ENCODE results near the gene CFAP46. TPM values are rescaled to one million over a fixed set of nuclear protein-coding genes. Genes with fewer than 3 reads are reported as not detected.

Gene CFAP46
- total RNA-seq, 1 donor from 2014 or later, result 1.5 TPM

DNA sequence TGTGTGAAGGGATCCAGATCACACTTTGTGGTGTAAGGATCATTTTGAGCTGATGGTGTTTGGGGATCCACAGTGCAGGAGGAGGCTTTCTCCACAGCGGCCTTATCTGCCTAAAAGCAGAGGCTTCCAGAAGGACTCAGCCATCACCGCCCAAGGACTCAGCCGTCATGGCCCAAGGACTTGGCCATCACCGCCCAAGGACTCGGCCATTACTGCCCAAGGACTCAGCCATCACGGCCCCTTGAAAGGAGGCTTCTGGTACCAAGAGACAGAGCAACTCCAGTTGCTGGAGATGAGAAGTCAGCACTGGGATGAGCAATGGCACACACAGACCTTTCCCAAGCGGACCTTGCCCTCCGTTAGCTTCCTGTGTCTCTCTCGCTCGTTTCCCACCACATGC lies 6.0 kb upstream of the CFAP46 start:
- DNase-seq, result no peak
- intact Hi-C loops (cut with micrococcal nuclease), result no loop called here
- no peak for ATAC-seq

DNA sequence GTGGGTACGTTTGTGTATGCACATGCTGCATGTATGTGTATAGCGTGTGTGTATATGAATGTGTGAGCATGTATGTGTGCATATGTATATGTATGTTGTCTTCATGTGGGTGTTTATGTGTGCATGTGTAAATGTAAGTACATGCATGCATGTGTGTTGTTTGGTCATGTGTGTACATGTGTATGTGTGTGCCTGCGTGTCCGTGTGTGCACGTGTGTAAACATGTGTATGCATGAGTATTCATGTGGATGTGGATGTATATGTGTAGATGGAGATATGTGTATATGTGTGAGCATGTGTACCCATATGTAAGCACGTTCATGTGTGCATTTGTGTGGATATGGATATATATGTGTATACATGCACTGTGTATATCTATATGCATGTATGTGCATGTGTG lies 5.5 kb upstream of the CFAP46 start:
- DNase-seq (peak; percentile 5), ATAC-seq (no peak)
- intact Hi-C loops (cut with micrococcal nuclease), result no loop called here

- intact Hi-C loops (cut with micrococcal nuclease), result no loop called here
- peak; percentile 2 for DNase-seq
- ATAC-seq, result no peak
These were observed 4.6 kb upstream of the CFAP46 start for GRCh38 chr10:132946806-132947546.

- intact Hi-C loops (cut with micrococcal nuclease), result no loop called here
- no peak for DNase-seq
- ATAC-seq, result no peak
These were observed 3.9 kb upstream of the CFAP46 start for GRCh38 chr10:132946311-132946710.

- ATAC-seq (no peak), DNase-seq (no peak)
- intact Hi-C loops (cut with micrococcal nuclease), result no loop called here
These were observed 3.5 kb upstream of the CFAP46 start for GRCh38 chr10:132945894-132946255.

- intact Hi-C loops (cut with micrococcal nuclease), result no loop called here
- peak; percentile 15 for DNase-seq
- no peak for ATAC-seq
These were observed 2.9 kb upstream of the CFAP46 start for GRCh38 chr10:132945125-132945893.

DNA sequence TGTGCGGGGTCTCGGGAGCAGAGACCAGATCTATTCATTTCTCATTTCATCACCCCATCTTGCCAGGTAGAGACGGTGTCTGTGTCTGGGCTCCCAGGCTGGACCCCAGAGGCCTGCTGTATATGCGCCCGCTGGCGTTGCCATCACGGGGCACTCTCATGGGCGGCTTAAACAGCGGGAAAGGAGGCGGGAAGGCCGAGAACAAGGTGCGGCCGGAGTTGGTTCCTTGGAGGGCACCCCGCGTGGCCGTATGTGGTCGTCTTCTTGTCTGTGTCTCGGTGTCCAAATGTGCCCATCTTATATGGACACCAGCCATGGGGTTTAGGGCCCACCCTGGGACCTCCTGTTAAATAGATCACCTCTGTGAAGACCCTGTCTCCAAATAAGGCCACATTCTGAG lies 2.1 kb upstream of the CFAP46 start:
- DNase-seq (peak; percentile 14), ATAC-seq (no peak)
- intact Hi-C loops (cut with micrococcal nuclease), result no loop called here

- intact Hi-C loops (cut with micrococcal nuclease), result no loop called here
- no peak for ATAC-seq
- peak; percentile 10 for DNase-seq
These were observed 1.5 kb upstream of the CFAP46 start for GRCh38 chr10:132943791-132944404.

DNA sequence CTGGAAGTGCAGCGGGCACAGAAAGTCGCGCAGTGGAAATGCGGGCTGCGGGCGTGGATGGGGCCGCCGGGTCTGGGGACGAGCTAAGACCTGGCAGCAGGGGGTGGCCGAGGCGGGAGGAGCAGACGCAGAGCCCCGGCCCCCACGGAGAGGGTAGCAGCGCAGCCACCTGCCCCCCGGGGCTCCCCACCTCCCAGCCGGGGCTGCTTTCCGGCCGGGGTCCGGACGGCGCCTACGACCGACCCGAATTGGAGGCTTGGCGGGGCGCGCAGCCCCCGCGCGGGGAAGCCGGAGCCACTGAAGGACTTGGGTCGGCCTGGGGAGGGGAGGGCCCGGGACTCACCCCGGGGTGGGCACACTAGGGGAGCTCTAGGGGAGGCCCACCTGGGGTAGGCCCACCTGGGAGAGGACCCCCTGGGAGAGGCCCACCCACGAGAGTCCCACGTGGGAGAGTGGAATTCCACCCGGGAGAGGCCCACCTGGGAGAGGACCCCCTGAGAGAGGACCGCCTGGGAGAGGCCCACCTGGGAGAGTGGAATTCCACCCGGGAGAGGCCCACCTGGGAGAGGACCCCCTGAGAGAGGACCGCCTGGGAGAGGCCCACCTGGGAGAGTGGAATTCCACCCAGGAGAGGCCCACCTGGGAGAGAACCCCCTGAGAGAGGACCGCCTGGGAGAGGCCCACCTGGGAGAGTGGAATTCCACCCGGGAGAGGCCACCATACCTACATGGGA lies 854 bp upstream of the CFAP46 start:
- DNase-seq (peak; percentile 28), ATAC-seq (no peak)
- intact Hi-C loops (cut with micrococcal nuclease), result no loop called here

DNA sequence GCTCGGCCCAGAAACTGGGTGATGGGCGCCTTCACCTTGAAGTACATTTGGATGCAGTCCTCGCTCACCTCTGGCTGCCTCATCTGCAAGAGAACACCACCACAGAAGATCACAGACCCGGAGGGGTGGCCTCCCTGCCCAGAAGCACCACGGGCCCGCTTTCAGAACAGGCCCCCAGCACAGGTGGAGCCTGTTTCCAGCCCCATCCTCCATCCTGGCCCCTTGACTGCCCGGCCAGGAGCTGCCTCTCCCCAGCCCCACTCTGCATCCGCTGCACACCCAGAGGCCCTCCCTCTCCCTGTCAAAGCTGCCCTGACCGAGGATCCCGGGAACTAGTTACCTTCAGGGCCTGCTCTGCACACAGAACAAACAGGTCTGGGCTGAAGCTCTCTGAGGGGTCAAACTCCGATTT lies 724 bp downstream of the CFAP46 start:
- DNase-seq, result peak; percentile 15
- ATAC-seq, result no peak
- intact Hi-C loops (cut with micrococcal nuclease), result no loop called here

DNA sequence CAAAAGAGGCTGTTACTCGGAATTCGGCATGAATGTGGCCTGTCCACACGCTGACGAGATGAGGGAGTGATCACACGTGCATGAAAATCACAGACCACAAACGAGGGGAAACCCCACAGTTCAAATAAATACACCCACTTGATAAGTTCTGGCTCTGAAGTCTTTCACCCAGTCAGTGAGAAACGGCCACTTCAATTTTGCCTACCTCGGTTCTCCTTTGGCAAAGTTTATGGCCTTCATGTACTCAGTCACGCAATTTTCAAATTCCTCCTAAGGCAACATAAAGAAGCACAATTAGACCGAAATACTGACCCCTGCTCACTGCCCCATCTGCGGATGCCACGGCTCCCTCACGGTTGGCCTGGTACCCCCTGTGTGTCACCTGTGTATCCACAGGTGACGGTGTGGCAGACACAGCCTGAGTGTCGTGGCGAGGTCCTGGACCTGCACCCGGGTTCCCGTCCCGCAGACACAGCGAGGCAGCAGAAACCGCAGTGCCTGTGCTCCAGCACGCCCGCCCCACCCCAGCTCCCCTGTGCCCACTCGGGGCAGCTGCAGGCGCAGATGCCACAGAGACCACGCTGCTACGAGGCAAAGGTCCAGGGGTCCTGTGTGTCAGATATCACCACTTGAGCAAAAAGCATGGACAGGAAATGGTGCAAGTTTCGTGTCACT lies 1.4 kb downstream of the CFAP46 start:
- intact Hi-C loops (cut with micrococcal nuclease), result no loop called here
- DNase-seq (peak; percentile 22), ATAC-seq (no peak)

DNA sequence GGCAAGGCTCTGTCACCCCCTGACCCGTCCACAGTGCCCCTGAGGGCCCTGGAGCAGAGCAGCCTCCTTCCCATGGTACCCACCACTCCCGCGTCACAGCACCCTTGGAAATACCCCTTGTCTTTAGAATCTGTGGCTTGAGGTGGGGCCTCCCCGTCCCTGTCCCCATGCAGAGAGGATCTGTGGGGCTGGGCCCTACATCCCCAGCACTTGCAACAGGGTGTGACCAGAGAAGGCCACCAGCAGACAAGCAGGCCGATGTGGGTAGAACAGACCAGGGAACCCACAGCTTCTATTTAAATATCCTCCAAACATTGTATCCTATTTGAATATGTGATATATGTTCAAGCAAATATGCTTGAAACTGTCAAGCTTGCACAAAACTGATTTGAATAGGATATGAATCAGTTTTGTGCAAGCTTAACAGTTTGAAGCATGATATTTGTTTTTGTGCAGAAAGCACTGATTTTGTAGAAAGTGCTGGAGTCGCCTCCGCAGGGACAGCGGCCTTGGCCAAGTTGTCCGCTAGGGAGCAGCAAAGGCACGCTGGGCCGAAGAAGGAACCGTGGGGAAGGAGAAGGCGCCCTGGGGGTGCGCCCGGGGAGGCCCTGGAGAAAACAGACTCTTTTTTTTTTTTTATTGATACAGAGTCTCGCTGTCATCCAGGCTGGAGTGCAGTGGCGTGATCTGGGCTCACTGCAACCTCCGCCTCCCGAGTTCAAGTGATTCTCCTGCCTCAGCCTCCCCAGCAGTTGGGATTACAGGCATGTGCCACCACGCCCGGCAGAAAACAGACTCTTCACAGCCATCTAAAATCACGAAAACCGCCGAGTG lies 2.2 kb downstream of the CFAP46 start:
- ATAC-seq (no peak), DNase-seq (peak; percentile 54)
- intact Hi-C loops (cut with micrococcal nuclease), result no loop called here

GRCh38 chr10:132939378-132939955 lies 2.9 kb downstream of the CFAP46 start:
- ATAC-seq, result no peak
- intact Hi-C loops (cut with micrococcal nuclease), result no loop called here
- DNase-seq, result peak; percentile 20

DNA sequence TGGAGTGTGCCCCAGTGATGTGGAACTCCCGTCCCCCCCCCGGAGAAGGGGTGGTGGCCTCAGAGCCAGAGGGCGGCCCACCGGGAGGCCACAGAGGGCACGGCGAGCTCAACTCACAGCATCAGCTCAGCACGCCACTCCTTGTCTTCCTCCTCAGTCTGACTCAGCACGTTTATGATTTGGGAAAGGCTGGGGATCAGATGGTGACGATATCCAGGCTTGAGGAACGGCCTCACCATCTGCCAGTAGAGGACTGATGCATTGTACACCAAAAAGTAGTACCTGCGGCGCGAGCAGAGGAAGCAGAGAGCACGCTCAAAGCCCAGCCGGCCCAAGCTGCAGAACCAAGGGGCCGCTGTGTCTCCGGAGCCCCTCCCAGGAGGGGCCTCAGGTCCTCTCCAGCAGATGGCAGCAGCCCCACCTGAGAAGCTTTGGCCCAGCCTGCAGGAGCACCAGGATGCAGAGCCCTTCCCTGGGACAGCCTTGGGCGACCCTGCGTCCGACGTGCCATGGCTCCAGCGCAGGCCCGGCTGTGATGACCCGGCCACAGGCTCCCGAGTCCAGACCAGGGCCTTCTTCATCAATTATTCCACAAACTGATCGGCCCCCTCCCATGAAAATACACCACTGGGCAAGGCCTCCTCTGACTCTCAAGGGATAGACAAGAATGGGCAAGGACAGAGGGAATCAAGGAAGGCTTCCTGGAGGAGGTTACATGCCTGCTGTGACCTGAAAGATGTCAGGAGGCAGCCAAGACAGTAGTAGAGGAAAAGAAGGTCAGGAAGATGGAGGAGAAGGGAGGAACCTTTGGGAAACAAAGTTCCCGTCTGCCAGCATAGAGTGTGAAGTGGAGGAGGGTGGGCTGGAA lies 3.7 kb downstream of the CFAP46 start:
- DNase-seq (peak; percentile 28), ATAC-seq (no peak)
- intact Hi-C loops (cut with micrococcal nuclease), result no loop called here

- DNase-seq (peak; percentile 17), ATAC-seq (no peak)
- intact Hi-C loops (cut with micrococcal nuclease), result no loop called here
These were observed 4.5 kb downstream of the CFAP46 start for GRCh38 chr10:132937861-132938260.

- no peak for ATAC-seq
- DNase-seq, result peak; percentile 3
- intact Hi-C loops (cut with micrococcal nuclease), result no loop called here
These were observed 7.4 kb downstream of the CFAP46 start for GRCh38 chr10:132934953-132935352.
